Measurements from ENCODE around the gene LRCH1. TPM values are rescaled to one million over a fixed set of nuclear protein-coding genes. Genes with fewer than 3 reads are reported as not detected.

The LRCH1 gene
- polyA plus RNA-seq, 1 experiment = 8.3 TPM

GRCh38 chr13:46553886-46554858 lies 1.2 kb downstream of the LRCH1 start:
- CTCF ChIA-PET = no interaction called here
- Histone ChIP-seq H3K4me3 (ENCODE audit: low read depth, low read length) (peak overlapping the region; percentile 100), H3K27me3 (ENCODE audit: control insufficient read depth, insufficient read depth, low read length) (no peaks in the 10 kb centered on the region), H3K36me3 (ENCODE audit: control insufficient read depth, insufficient read depth, low read length) (no peaks in the 10 kb centered on the region)
- peak; percentile 41 for TF ChIP-seq CTCF (IDR thresholded peaks at IDR 0.05; ENCODE audit: insufficient read depth, low read depth, low read length)
- POLR2A ChIA-PET = no interaction called here
- no peak for DNase-seq (ENCODE audit: low read depth)

GRCh38 chr13:46554951-46555350 lies 2.0 kb downstream of the LRCH1 start:
- ChIA-PET CTCF (interaction anchor here (0.8 to 1.5 kb wide), 3 partner anchors 17 to 165 kb away, joined by 3 to 6 read pairs (median 4); no protein-coding TSS in a partner anchor), POLR2A (no interaction called here)
- peak overlapping the region; percentile 100 for H3K4me3 ChIP-seq (ENCODE audit: low read depth, low read length)
- DNase-seq (ENCODE audit: low read depth) = no peak
- no peaks in the 10 kb centered on the region for H3K27me3 ChIP-seq (ENCODE audit: control insufficient read depth, insufficient read depth, low read length)
- H3K36me3 ChIP-seq (ENCODE audit: control insufficient read depth, insufficient read depth, low read length) = no peaks in the 10 kb centered on the region
- TF ChIP-seq CTCF (IDR thresholded peaks at IDR 0.05; ENCODE audit: insufficient read depth, low read depth, low read length) = no peak

- Histone ChIP-seq H3K36me3 (ENCODE audit: control insufficient read depth, insufficient read depth, low read length) (no peaks in the 10 kb centered on the region), H3K27me3 (ENCODE audit: control insufficient read depth, insufficient read depth, low read length) (no peaks in the 10 kb centered on the region), H3K4me3 (ENCODE audit: low read depth, low read length) (no peak overlapping the region)
- ChIA-PET CTCF (interaction anchor here (0.8 to 1.5 kb wide), 4 partner anchors 16 to 164 kb away, joined by 3 to 6 read pairs (median 4); no protein-coding TSS in a partner anchor), POLR2A (no interaction called here)
- no peak for DNase-seq (ENCODE audit: low read depth)
- no peak for TF ChIP-seq CTCF (IDR thresholded peaks at IDR 0.05; ENCODE audit: insufficient read depth, low read depth, low read length)
These were observed 2.9 kb downstream of the LRCH1 start for GRCh38 chr13:46555722-46556417.

- no peaks in the 10 kb centered on the region for H3K27me3 ChIP-seq (ENCODE audit: control insufficient read depth, insufficient read depth, low read length)
- ChIA-PET POLR2A (no interaction called here), CTCF (interaction anchor here (1.0 to 1.5 kb wide), 2 partner anchors 162 to 164 kb away, joined by 3 to 6 read pairs; no protein-coding TSS in a partner anchor)
- no peak for TF ChIP-seq CTCF (IDR thresholded peaks at IDR 0.05; ENCODE audit: insufficient read depth, low read depth, low read length)
- no peaks in the 10 kb centered on the region for H3K36me3 ChIP-seq (ENCODE audit: control insufficient read depth, insufficient read depth, low read length)
- H3K4me3 ChIP-seq (ENCODE audit: low read depth, low read length) = no peak overlapping the region
- no peak for DNase-seq (ENCODE audit: low read depth)
These were observed 3.4 kb downstream of the LRCH1 start for GRCh38 chr13:46556418-46556779.

- TF ChIP-seq CTCF (IDR thresholded peaks at IDR 0.05; ENCODE audit: insufficient read depth, low read depth, low read length) = no peak
- ChIA-PET CTCF (no interaction called here), POLR2A (no interaction called here)
- Histone ChIP-seq H3K27me3 (ENCODE audit: control insufficient read depth, insufficient read depth, low read length) (no peaks in the 10 kb centered on the region), H3K36me3 (ENCODE audit: control insufficient read depth, insufficient read depth, low read length) (no peaks in the 10 kb centered on the region), H3K4me3 (ENCODE audit: low read depth, low read length) (no peak overlapping the region)
- no peak for DNase-seq (ENCODE audit: low read depth)
These were observed 6.4 kb downstream of the LRCH1 start for GRCh38 chr13:46559272-46559805.

Data from BJ (cell line).